K562 (cell line): ENCODE results near the gene GATAD2B. TPM values are rescaled to one million over a fixed set of nuclear protein-coding genes. Genes with fewer than 3 reads are reported as not detected.

Experiments
- CEBPG ChIP-seq, 3 experiments: fragments of 200-800 bp in 1 of 3; sonication (Bioruptor generic) in 1 of 3; sonication (generic) in 1 of 3; formaldehyde crosslinking in 1 of 3; IDR thresholded peaks in 2 of 3; conservative IDR thresholded peaks in 1 of 3; 2 replicates each; pipeline versions ENCODE4 v1.6.1 to v1.8.0; 2016 to 2022; ENCODE audit warnings: missing compliant biosample characterization in 2 of 3, missing genetic modification characterization in 2 of 3, mild to moderate bottlenecking in 1 of 3, missing genetic modification reagents in 1 of 3
- FOXK1 ChIP-seq: sonication (generic); formaldehyde crosslinking; IDR thresholded peaks from 2 replicates; pipeline ENCODE4 v1.8.0; 2022; ENCODE audit warnings: missing genetic modification reagents, mild to moderate bottlenecking, borderline replicate concordance
- MTA1 ChIP-seq: fragments of 450-650 bp; IDR thresholded peaks from 2 replicates; pipeline ENCODE4 v1.6.1; 2017; ENCODE audit warnings: borderline replicate concordance
- NCOA6 ChIP-seq: fragments of 450-650 bp; IDR thresholded peaks from 2 replicates; pipeline ENCODE4 v1.6.1; 2017; ENCODE audit warnings: mild to moderate bottlenecking
- NR3C1 ChIP-seq: sonication (generic); formaldehyde crosslinking; IDR thresholded peaks from 2 replicates; pipeline ENCODE4 v1.8.1; 2022; ENCODE audit warnings: missing genetic modification reagents
- PRPF4 ChIP-seq: fragments of 200-400 bp; formaldehyde crosslinking; IDR thresholded peaks from one replicate; pipeline ENCODE4 v1.6.1; 2017; ENCODE audit warnings: low read length, low read depth, mild to moderate bottlenecking; ENCODE audit not compliant: insufficient read depth, poor library complexity, severe bottlenecking
- SNIP1 ChIP-seq: fragments of 450-650 bp; IDR thresholded peaks from 2 replicates; pipeline ENCODE4 v1.7.1; 2017; ENCODE audit warnings: low read depth, mild to moderate bottlenecking
- ZNF551 ChIP-seq: fragments of 250-450 bp; sonication (Bioruptor Pico); IDR thresholded peaks from 2 replicates; pipeline ENCODE4 v1.5.0; 2021; ENCODE audit warnings: mild to moderate bottlenecking, moderate library complexity
- ZNF644 ChIP-seq: fragments of 200-800 bp; sonication (Bioruptor generic); IDR thresholded peaks from 2 replicates; pipeline ENCODE4 v1.6.1; 2016; ENCODE audit warnings: low read depth, missing genetic modification characterization, missing compliant biosample characterization
- polyA plus RNA-seq, 8 experiments: library from polyadenylated mRNA; depleted of rRNA in 4 of 8; stranded (reverse) in 5 of 8; unstranded in 3 of 8; fragments of >200 nt; fragmentation: Nextera tagmentation in 2 of 8; fragmentation: Illumina TruSeq in 1 of 8; extraction: Ambion mirVana in 2 of 8; extraction: Trizol in 1 of 8; gene quantifications; 2 replicates each; pipeline versions ENCODE4 v1.2.1 to v1.2.3, GENCODE V29; 2011 to 2014; ENCODE audit warnings: inconsistent platforms in 1 of 8, missing spikeins in 1 of 8
- total RNA-seq, 7 experiments: library from RNA; depleted of rRNA in 6 of 7; stranded (reverse); fragments of >200 nt in 6 of 7; fragmentation: Illumina TruSeq in 2 of 7; extraction: Trizol in 2 of 7; gene quantifications; 2 replicates each; pipeline versions ENCODE4 v1.2.1 to v1.2.3, GENCODE V29; 2011 to 2021; ENCODE audit warnings: low replicate concordance in 1 of 7
- TF ChIP-seq, protein P1 (sequence below): fragments of 450-650 bp; IDR thresholded peaks from 2 replicates; pipeline ENCODE4 v1.6.1; 2016
- TF ChIP-seq, protein P2 (sequence below): sonication (generic); formaldehyde crosslinking; IDR thresholded peaks from 2 replicates; pipeline ENCODE4 v1.8.1; 2023; ENCODE audit warnings: mild to moderate bottlenecking, missing genetic modification reagents, moderate library complexity
- TF ChIP-seq, protein P3 (sequence below): IDR thresholded peaks from 3 replicates; pipeline ENCODE4 v1.6.1; 2011; ENCODE audit warnings: borderline replicate concordance, mild to moderate bottlenecking, moderate library complexity; ENCODE audit not compliant: insufficient read length; ENCODE audit errors: extremely low read depth
- TF ChIP-seq, protein P4 (sequence below): fragments of 200-800 bp; sonication (Bioruptor generic); IDR thresholded peaks from 2 replicates; pipeline ENCODE4 v1.6.1; 2016; ENCODE audit warnings: missing genetic modification characterization, missing compliant biosample characterization
- TF ChIP-seq, protein P5 (sequence below), 2 experiments: fragments of 450-650 bp in 1 of 2; sonication (generic) in 1 of 2; formaldehyde crosslinking in 1 of 2; IDR thresholded peaks in 1 of 2; conservative IDR thresholded peaks in 1 of 2; 2 replicates each; pipeline versions ENCODE4 v1.6.1 to v1.8.1; 2016 to 2023; ENCODE audit warnings: mild to moderate bottlenecking in 2 of 2, moderate library complexity in 2 of 2, inconsistent platforms in 1 of 2, missing genetic modification reagents in 1 of 2

Gene GATAD2B
- total and polyA plus RNA-seq, 9 of the 15 experiments (the other 6 are each of a cell fraction or from before 2014, with no cell fraction given), result 1.5 to 40.2 (median 4.9) TPM

DNA sequence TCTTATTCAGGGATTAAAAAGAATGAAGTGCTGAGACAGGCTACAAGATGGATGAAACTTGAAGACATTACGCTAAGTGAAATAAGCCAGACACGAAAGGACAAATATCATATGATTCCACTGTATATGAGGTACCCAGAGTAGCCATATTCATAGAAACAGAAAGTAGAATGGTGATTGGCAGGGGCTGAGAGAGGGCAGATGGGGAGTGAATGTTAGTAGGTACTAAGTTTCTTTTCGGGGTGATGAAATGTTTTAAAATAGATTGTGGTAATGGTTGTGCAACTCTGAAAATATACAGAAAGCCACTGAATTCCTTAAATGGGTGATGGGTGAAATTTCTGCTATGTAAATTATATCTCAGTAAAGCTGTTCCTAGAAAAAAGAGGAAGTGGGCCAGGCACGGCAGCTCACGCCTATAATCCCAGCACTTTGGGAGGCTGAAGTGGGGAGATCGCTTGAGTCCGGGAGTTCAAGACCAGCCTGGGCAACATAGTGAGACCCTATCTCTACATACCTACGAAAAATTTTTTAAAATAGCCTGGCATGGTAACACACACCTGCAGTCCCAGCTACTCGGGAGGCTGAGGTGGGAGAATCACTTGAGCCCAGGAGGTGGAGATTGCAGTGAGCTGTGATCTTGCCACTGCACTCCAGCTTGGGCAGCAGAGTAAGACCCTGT, 131.7 kb downstream of the GATAD2B start (continued):
- TF ChIP-seq, protein P1, sequence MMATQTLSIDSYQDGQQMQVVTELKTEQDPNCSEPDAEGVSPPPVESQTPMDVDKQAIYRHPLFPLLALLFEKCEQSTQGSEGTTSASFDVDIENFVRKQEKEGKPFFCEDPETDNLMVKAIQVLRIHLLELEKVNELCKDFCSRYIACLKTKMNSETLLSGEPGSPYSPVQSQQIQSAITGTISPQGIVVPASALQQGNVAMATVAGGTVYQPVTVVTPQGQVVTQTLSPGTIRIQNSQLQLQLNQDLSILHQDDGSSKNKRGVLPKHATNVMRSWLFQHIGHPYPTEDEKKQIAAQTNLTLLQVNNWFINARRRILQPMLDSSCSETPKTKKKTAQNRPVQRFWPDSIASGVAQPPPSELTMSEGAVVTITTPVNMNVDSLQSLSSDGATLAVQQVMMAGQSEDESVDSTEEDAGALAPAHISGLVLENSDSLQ, result peak; percentile 94
- TF ChIP-seq ZNF551 (CRISPR knock-in tag) (no peak), MTA1 (no peak), NR3C1 (CRISPR knock-in tag) (no peak), PRPF4 (no peak), NCOA6 (no peak), CEBPG (CRISPR knock-in tag; IDR thresholded peaks at IDR 0.05) (peak; percentile 81), CEBPG (tag; conservative IDR thresholded peaks at IDR 0.05 in 1 of 2, IDR thresholded peaks at IDR 0.05 in 1 of 2) (peak; percentile 98 to 99), SNIP1 (no peak), FOXK1 (CRISPR knock-in tag) (no peak), ZNF644 (0 out of 2 replicates have a peak, but pooled peaks have one; percentile 49)
- TF ChIP-seq, protein P2, sequence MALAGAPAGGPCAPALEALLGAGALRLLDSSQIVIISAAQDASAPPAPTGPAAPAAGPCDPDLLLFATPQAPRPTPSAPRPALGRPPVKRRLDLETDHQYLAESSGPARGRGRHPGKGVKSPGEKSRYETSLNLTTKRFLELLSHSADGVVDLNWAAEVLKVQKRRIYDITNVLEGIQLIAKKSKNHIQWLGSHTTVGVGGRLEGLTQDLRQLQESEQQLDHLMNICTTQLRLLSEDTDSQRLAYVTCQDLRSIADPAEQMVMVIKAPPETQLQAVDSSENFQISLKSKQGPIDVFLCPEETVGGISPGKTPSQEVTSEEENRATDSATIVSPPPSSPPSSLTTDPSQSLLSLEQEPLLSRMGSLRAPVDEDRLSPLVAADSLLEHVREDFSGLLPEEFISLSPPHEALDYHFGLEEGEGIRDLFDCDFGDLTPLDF (CRISPR knock-in tag), result 0 out of 2 replicates have a peak, but pooled peaks have one; percentile 19
- TF ChIP-seq, protein P3, sequence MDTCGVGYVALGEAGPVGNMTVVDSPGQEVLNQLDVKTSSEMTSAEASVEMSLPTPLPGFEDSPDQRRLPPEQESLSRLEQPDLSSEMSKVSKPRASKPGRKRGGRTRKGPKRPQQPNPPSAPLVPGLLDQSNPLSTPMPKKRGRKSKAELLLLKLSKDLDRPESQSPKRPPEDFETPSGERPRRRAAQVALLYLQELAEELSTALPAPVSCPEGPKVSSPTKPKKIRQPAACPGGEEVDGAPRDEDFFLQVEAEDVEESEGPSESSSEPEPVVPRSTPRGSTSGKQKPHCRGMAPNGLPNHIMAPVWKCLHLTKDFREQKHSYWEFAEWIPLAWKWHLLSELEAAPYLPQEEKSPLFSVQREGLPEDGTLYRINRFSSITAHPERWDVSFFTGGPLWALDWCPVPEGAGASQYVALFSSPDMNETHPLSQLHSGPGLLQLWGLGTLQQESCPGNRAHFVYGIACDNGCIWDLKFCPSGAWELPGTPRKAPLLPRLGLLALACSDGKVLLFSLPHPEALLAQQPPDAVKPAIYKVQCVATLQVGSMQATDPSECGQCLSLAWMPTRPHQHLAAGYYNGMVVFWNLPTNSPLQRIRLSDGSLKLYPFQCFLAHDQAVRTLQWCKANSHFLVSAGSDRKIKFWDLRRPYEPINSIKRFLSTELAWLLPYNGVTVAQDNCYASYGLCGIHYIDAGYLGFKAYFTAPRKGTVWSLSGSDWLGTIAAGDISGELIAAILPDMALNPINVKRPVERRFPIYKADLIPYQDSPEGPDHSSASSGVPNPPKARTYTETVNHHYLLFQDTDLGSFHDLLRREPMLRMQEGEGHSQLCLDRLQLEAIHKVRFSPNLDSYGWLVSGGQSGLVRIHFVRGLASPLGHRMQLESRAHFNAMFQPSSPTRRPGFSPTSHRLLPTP, result peak; percentile 30
- TF ChIP-seq, protein P4, sequence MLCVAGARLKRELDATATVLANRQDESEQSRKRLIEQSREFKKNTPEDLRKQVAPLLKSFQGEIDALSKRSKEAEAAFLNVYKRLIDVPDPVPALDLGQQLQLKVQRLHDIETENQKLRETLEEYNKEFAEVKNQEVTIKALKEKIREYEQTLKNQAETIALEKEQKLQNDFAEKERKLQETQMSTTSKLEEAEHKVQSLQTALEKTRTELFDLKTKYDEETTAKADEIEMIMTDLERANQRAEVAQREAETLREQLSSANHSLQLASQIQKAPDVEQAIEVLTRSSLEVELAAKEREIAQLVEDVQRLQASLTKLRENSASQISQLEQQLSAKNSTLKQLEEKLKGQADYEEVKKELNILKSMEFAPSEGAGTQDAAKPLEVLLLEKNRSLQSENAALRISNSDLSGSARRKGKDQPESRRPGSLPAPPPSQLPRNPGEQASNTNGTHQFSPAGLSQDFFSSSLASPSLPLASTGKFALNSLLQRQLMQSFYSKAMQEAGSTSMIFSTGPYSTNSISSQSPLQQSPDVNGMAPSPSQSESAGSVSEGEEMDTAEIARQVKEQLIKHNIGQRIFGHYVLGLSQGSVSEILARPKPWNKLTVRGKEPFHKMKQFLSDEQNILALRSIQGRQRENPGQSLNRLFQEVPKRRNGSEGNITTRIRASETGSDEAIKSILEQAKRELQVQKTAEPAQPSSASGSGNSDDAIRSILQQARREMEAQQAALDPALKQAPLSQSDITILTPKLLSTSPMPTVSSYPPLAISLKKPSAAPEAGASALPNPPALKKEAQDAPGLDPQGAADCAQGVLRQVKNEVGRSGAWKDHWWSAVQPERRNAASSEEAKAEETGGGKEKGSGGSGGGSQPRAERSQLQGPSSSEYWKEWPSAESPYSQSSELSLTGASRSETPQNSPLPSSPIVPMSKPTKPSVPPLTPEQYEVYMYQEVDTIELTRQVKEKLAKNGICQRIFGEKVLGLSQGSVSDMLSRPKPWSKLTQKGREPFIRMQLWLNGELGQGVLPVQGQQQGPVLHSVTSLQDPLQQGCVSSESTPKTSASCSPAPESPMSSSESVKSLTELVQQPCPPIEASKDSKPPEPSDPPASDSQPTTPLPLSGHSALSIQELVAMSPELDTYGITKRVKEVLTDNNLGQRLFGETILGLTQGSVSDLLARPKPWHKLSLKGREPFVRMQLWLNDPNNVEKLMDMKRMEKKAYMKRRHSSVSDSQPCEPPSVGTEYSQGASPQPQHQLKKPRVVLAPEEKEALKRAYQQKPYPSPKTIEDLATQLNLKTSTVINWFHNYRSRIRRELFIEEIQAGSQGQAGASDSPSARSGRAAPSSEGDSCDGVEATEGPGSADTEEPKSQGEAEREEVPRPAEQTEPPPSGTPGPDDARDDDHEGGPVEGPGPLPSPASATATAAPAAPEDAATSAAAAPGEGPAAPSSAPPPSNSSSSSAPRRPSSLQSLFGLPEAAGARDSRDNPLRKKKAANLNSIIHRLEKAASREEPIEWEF (CRISPR knock-in tag), result no peak
- TF ChIP-seq, protein P5, sequence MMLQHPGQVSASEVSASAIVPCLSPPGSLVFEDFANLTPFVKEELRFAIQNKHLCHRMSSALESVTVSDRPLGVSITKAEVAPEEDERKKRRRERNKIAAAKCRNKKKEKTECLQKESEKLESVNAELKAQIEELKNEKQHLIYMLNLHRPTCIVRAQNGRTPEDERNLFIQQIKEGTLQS (IDR thresholded peaks at IDR 0.05), result peak; percentile 76
- TF ChIP-seq, protein P5 (CRISPR knock-in tag; conservative IDR thresholded peaks at IDR 0.05), result no peak
